GM13977 (cell line): ENCODE data around the gene LYRM2.

Experiments used
- DNase-seq: peaks from one replicate; pipeline ENCODE4 v3.0.0; 2012; ENCODE audit warnings: low spot score
- in situ Hi-C: fragments of 300-500 bp; cut with MboI; formaldehyde crosslinking; loops from one replicate; pipeline ENCODE4 v1.12.0; 2022; ENCODE audit warnings: low sequenced_read_pairs, low pct_unique_long_range_greater_than_20kb, mixed read lengths, inconsistent platforms; ENCODE audit not compliant: unreplicated experiment
- TF ChIP-seq, protein P1 (sequence below): IDR thresholded peaks from 2 replicates; pipeline ENCODE4 v1.5.1; 2012; ENCODE audit warnings: mild to moderate bottlenecking, control low read depth; ENCODE audit not compliant: insufficient read depth; ENCODE audit errors: extremely low read depth, missing control alignments

Gene LYRM2

DNA sequence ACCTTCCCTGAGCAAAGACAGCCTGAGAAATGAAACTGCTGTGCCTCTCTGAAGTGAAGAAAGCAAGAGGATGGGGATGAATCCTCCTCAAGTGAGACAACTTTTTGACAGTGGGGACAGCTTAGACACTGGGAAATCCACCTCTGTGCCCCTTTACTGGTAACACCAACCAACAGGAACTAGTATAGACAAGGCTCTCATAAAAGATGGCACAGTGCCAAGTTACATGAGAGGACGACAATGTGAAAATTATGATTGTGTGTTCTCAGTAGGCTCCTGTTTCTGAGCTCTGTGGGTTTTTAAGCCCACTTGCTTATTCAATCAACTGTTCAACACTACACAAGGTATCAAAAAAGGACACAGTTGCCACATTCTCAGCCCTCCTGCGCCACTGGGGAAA is 41.6 kb upstream of the LYRM2 start:
- TF ChIP-seq, protein P1, sequence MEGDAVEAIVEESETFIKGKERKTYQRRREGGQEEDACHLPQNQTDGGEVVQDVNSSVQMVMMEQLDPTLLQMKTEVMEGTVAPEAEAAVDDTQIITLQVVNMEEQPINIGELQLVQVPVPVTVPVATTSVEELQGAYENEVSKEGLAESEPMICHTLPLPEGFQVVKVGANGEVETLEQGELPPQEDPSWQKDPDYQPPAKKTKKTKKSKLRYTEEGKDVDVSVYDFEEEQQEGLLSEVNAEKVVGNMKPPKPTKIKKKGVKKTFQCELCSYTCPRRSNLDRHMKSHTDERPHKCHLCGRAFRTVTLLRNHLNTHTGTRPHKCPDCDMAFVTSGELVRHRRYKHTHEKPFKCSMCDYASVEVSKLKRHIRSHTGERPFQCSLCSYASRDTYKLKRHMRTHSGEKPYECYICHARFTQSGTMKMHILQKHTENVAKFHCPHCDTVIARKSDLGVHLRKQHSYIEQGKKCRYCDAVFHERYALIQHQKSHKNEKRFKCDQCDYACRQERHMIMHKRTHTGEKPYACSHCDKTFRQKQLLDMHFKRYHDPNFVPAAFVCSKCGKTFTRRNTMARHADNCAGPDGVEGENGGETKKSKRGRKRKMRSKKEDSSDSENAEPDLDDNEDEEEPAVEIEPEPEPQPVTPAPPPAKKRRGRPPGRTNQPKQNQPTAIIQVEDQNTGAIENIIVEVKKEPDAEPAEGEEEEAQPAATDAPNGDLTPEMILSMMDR, result no peak
- DNase-seq, result no peak
- in situ Hi-C loops, result no loop called here

DNA sequence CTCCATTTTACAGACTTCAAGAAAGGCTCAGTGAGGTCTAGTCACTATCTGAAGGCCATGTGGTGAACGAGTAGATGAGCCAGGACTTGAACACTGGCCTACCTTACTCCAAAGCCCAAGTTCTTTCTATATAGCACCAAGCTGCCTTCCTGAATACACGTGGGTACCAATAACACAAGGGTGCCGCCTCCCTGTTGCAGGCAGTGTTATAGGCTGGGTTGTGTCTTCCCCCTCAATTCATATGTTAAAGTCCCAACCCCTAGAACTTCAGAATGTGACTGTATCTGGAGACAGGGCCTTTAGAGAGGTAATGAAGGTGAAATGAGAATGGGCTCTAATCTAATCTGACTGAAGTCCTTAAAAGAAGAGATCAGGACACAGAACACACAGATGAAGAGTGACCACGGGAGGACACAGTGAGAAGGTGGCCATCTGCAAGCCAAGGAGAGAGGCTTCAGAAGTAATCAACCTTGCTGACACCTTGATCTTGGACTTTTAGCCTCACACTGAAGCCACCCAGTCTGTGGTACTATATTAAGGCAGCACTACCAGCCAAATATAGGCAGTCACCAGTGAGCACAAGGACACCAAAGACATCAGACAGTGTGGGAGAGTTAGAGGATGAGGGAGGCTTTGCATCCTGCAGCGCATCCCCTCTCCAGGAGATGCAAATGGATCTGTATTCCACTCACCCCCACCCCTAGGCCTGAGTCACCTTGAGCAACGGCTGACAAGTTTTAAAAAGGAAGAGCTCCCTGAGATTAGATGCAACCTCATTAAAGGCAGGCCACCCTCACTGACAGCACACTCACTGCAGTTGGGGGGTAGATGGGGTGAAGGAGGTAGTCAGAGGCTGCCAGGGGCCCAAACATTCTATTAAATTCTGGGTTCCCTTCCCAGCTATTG is 40.9 kb upstream of the LYRM2 start:
- DNase-seq, result no peak
- TF ChIP-seq, protein P1, result no peak
- in situ Hi-C loops, result no loop called here

DNA sequence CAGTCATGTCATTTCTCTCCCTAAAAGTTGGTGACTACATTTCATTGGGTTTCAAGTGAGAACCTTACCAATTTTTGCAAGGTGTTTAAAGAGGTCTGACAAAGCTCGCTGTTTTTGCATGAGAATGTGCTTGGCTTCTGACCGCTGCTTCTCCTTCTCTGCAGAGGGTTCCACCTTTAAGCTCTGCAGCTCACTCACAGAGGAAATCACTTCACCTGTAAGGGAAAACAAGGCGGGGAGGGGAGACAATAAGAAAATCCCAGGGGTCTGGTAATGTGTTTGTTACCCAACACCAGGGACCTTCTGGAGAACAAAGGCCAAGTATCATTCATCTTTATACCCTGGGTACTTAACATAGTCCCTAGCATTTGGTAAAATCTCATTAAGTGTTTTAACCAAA is 40.0 kb upstream of the LYRM2 start:
- in situ Hi-C loops, result no loop called here
- DNase-seq, result no peak
- TF ChIP-seq, protein P1, result no peak

DNA sequence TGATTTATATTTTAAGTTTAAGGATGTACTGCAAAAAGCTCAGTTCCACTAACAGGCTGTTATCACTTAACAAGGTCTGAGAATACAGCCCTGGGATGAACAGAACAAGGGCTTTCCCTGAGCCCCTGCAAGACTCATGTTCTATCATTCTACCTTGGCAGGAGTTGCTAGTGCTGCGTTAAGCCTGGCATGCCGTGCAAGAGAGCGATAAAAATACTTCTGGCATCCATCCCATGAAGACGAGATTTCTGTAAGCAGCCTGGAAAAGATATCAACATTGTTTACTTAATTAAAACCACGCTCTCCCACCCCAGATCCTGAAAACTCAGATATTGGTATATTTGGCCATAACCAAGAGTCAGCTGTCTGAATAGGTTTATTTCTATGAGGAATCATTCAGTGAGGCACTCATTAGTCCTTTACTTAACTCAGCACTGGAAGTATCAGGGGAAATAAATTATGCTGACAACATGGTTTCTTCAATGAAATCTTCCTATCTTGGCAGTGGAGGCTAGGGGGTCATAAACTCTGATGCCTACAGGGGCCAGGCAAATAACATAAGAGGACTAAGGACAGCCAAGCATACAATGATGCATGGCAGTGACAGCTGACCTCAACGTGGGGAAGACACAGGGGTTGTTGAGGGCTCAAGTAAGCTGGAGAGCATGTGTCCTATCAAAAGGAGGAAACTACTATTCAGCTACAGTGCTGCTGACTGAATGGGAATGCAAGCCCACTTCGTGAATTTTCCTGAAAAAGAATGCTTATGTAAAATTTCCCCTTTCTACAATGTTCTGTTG is 37.6 kb upstream of the LYRM2 start:
- DNase-seq, result no peak
- in situ Hi-C loops, result no loop called here
- TF ChIP-seq, protein P1, result no peak

DNA sequence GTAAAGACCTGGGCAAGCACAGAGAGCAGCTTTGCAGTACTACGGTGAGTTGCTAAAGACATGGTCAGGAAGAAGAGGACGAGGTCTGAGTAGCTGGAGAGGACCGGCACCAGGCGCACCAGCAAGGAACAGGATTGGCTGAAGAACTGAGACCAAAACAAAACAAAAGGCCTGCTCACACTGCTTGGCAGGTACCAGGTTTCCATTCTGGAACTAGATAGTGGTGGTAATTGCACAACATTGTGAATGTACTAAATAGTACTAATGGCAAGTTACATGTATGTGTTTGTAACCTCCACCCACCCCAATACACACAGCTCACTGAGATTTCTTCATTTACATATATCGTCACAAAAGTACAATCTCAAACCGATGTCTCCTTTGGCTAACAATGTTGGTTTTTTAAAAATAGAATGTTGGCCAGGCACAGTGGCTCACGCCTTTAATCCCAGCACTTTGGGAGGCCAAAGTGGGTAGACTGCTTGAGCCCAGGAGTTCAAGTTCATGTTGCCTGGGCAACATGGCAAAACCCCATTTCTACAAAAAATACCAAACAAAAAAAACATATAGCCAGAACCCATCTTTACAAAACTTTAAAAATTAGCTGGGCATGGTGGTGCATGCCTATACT is 32.5 kb upstream of the LYRM2 start:
- no peak for DNase-seq
- TF ChIP-seq, protein P1, result no peak
- in situ Hi-C loops, result no loop called here

DNA sequence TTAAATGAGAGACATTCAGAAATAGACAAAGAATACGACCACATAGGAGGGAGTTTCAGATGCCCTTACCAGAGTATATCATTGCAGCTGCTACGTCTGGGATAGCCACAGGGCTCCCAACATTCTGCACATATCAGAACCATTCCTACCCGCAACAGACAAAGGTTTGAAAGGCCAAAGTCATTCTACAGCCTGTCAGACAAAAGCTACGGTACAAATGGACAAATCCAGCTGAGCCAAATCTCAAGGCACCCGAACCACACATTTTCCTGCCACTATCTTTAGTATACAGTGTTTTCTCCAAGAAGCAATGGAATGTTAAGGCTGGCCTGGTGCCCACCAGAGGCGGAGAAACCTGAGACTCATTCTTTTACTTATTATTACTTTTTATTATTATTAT is 30.5 kb upstream of the LYRM2 start:
- TF ChIP-seq, protein P1, result no peak
- in situ Hi-C loops, result no loop called here
- DNase-seq, result no peak
